K562 (cell line): ENCODE results near the gene SH3BP5. TPM values are rescaled to one million over a fixed set of nuclear protein-coding genes. Genes with fewer than 3 reads are reported as not detected.

Source experiments
- ARHGAP35 ChIP-seq: fragments of 450-650 bp; IDR thresholded peaks from 2 replicates; pipeline ENCODE4 v1.6.1; 2018; ENCODE audit not compliant: partially characterized antibody
- BCOR ChIP-seq: fragments of 450-650 bp; IDR thresholded peaks from 2 replicates; pipeline ENCODE4 v1.6.1; 2016
- CEBPZ ChIP-seq: fragments of 150-350 bp; IDR thresholded peaks from 2 replicates; pipeline ENCODE4 v1.6.1; 2014; ENCODE audit warnings: low read depth, mild to moderate bottlenecking, low read length, borderline replicate concordance
- KHSRP ChIP-seq: fragments of 450-650 bp; IDR thresholded peaks from 2 replicates; pipeline ENCODE4 v1.6.1; 2017
- PHF20 ChIP-seq: fragments of 450-650 bp; IDR thresholded peaks from 2 replicates; pipeline ENCODE4 v1.6.1; 2018; ENCODE audit not compliant: partially characterized antibody
- SMAD2 ChIP-seq: fragments of 150-350 bp; IDR thresholded peaks from 2 replicates; pipeline ENCODE4 v1.6.1; 2014; ENCODE audit warnings: low read depth, mild to moderate bottlenecking, low read length
- ZC3H11A ChIP-seq: IDR thresholded peaks from 2 replicates; pipeline ENCODE4 v1.6.1; 2012; ENCODE audit warnings: low read depth, low read length, improper control_type of control experiment
- ZEB2 ChIP-seq: fragments of 450-650 bp; IDR thresholded peaks from 2 replicates; pipeline ENCODE4 v1.6.1; 2016
- ZMIZ1 ChIP-seq, 2 experiments: fragments of 150-350 bp in 1 of 2; IDR thresholded peaks; 2 replicates each; pipeline ENCODE4 v1.6.1; 2012 to 2016; ENCODE audit warnings: low read depth in 2 of 2, low read length in 2 of 2, mild to moderate bottlenecking in 1 of 2, moderate library complexity in 1 of 2
- ZNF551 ChIP-seq: fragments of 250-450 bp; sonication (Bioruptor Pico); IDR thresholded peaks from 2 replicates; pipeline ENCODE4 v1.5.0; 2021; ENCODE audit warnings: mild to moderate bottlenecking, moderate library complexity
- ZNF696 ChIP-seq: fragments of 250-450 bp; sonication (Bioruptor Pico); conservative IDR thresholded peaks from 2 replicates; pipeline ENCODE4 v1.4.0; 2020; ENCODE audit warnings: mild to moderate bottlenecking, moderate library complexity
- polyA plus RNA-seq, 8 experiments: library from polyadenylated mRNA; depleted of rRNA in 4 of 8; stranded (reverse) in 5 of 8; unstranded in 3 of 8; fragments of >200 nt; fragmentation: Nextera tagmentation in 2 of 8; fragmentation: Illumina TruSeq in 1 of 8; extraction: Ambion mirVana in 2 of 8; extraction: Trizol in 1 of 8; gene quantifications; 2 replicates each; pipeline versions ENCODE4 v1.2.1 to v1.2.3, GENCODE V29; 2011 to 2014; ENCODE audit warnings: inconsistent platforms in 1 of 8, missing spikeins in 1 of 8
- total RNA-seq, 7 experiments: library from RNA; depleted of rRNA in 6 of 7; stranded (reverse); fragments of >200 nt in 6 of 7; fragmentation: Illumina TruSeq in 2 of 7; extraction: Trizol in 2 of 7; gene quantifications; 2 replicates each; pipeline versions ENCODE4 v1.2.1 to v1.2.3, GENCODE V29; 2011 to 2021; ENCODE audit warnings: low replicate concordance in 1 of 7
- TF ChIP-seq, protein P1 (sequence below): fragments of 250-450 bp; sonication (Bioruptor Pico); IDR thresholded peaks from 2 replicates; pipeline ENCODE4 v1.8.0; 2021; ENCODE audit warnings: mild to moderate bottlenecking, moderate library complexity
- TF ChIP-seq, protein P2 (sequence below): IDR thresholded peaks from 2 replicates; pipeline ENCODE4 v1.6.1; 2012; ENCODE audit warnings: low read depth, low read length, improper control_type of control experiment, borderline replicate concordance

The SH3BP5 gene
- total and polyA plus RNA-seq, 9 of the 15 experiments (the other 6 are each of a cell fraction or from before 2014, with no cell fraction given), result 2.9 to 29.0 (median 14.9) TPM

DNA sequence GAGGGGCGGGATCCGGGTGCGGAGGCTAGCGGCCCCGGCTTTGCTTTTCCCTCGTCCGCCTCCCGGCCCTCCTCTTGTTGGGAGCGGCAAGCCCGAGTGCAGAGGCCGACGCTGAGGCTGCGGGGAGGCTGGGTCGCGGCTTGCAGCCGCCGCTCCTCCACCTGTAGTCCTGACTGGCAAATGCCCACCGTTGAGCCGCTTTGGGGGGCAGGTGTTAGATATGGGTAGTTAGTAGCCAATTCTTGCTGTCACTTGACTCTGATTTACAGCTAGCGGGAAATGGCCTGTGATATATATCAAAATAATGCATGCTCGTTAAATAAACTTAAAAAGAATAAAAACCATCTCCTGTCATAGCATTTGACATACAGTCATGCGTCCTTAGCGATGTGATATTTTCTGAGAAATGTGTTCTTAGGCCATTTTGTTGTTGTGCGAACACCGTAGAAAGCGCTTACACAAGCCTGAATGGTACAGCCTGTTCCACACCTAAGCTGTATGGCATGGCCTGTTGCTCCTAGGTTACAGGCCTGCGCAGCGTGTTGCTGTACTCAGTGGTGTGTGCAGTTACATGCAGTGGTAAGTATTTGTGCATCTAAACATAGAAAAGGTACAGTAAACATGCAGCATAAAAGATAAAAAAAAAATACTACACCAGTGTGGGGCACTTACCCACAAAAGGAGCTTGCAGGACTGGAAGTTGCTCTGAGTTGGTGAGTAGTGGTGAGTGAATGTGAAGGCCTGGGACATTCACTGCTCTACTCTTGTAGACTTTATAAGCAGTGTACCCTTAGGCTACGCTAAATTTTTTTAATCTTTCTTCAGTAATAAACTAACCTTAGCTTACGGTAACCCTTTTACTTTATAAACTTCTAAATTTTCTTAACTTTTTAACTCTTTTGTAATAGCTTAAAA is 125.5 kb downstream of the SH3BP5 start (continued):
- TF ChIP-seq ZNF696 (CRISPR knock-in tag) (no peak), ZC3H11A (no peak), BCOR (peak; percentile 7; the same call in 1 of the 2 replicates), CEBPZ (no peak), ZMIZ1 (IDR thresholded peaks at IDR 0.05; ENCODE audit: low read depth in 2 of 2, low read length in 2 of 2) (no peak), ARHGAP35 (no peak), ZNF551 (CRISPR knock-in tag) (no peak), SMAD2 (no peak), PHF20 (no peak), ZEB2 (no peak), KHSRP (no peak)
- TF ChIP-seq, protein P1, sequence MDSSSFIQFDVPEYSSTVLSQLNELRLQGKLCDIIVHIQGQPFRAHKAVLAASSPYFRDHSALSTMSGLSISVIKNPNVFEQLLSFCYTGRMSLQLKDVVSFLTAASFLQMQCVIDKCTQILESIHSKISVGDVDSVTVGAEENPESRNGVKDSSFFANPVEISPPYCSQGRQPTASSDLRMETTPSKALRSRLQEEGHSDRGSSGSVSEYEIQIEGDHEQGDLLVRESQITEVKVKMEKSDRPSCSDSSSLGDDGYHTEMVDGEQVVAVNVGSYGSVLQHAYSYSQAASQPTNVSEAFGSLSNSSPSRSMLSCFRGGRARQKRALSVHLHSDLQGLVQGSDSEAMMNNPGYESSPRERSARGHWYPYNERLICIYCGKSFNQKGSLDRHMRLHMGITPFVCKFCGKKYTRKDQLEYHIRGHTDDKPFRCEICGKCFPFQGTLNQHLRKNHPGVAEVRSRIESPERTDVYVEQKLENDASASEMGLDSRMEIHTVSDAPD (CRISPR knock-in tag), result no peak
- TF ChIP-seq, protein P2, sequence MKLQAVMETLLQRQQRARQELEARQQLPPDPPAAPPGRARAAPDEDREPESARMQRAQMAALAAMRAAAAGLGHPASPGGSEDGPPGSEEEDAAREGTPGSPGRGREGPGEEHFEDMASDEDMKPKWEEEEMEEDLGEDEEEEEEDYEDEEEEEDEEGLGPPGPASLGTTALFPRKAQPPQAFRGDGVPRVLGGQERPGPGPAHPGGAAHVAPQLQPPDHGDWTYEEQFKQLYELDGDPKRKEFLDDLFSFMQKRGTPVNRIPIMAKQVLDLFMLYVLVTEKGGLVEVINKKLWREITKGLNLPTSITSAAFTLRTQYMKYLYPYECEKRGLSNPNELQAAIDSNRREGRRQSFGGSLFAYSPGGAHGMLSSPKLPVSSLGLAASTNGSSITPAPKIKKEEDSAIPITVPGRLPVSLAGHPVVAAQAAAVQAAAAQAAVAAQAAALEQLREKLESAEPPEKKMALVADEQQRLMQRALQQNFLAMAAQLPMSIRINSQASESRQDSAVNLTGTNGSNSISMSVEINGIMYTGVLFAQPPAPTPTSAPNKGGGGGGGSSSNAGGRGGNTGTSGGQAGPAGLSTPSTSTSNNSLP, result 0 out of 2 replicates have a peak, but pooled peaks have one; percentile 10
